Measurements from ENCODE around the gene HOXB6. TPM values are rescaled to one million over a fixed set of nuclear protein-coding genes. Genes with fewer than 3 reads are reported as not detected.

HOXB6 gene
- total RNA-seq, 2 experiments from 2014 or later, result not detected

DNA sequence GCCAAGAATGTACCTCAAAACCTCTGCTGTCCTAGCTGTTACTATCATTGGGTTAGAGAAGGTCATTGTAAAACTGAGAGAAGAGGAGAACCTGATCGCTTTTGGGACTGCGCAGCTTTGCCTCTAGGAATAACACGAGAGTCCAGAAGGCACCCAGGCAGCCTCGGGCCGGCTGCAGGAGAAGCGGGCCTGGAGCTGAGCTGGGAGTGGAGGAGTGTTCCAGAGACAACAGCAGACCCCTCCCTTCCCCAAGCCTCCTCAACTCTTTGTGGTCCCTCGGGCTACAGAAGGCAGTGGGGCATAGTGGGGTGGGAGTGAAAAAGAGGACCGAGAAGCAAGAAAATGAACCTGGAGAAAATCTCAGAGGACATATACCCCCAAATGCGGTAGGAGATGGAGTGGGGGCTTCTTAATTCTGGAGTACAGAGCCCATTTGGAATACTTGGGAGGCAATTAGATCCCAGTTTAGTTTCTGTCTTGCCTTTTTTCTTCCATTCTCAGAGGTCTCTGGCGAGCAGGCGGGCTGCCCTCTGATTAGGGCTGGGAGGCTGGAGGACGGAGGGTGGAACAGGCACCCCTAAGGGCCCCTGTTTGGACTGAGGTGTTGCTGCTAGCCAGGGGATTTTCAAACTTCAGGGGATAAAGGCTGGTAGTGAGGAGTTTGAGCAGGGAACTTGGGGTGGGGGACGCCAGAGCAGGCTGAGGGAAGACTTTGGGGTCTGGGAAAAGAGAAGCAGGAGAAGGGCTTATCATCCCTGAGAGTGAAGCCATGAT lies 46.5 kb downstream of the HOXB6 start:
- no peak for DNase-seq
- Mint-ChIP-seq H3K27ac (no peak overlapping the region), H3K36me3 (ENCODE audit: low read depth) (no peaks in the 10 kb centered on the region), H3K27me3 (peaks cover 1% of the 10 kb centered on the region), H3K4me3 (no peak overlapping the region), H3K9me3 (no peaks in the 10 kb centered on the region), H3K4me1 (ENCODE audit: low read depth) (peaks cover 7% of the 10 kb centered on the region)
- TF ChIP-seq, protein P1, sequence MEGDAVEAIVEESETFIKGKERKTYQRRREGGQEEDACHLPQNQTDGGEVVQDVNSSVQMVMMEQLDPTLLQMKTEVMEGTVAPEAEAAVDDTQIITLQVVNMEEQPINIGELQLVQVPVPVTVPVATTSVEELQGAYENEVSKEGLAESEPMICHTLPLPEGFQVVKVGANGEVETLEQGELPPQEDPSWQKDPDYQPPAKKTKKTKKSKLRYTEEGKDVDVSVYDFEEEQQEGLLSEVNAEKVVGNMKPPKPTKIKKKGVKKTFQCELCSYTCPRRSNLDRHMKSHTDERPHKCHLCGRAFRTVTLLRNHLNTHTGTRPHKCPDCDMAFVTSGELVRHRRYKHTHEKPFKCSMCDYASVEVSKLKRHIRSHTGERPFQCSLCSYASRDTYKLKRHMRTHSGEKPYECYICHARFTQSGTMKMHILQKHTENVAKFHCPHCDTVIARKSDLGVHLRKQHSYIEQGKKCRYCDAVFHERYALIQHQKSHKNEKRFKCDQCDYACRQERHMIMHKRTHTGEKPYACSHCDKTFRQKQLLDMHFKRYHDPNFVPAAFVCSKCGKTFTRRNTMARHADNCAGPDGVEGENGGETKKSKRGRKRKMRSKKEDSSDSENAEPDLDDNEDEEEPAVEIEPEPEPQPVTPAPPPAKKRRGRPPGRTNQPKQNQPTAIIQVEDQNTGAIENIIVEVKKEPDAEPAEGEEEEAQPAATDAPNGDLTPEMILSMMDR (IDR thresholded peaks at IDR 0.05), result no peak
- CTCF ChIA-PET, result interaction anchor here (1.5 kb wide), 1 partner anchor 65 kb away, joined by 6 read pairs; no protein-coding TSS in a partner anchor
- no peak for ATAC-seq
- POLR2A ChIA-PET, result no interaction called here
- intact Hi-C loops (cut with micrococcal nuclease), result no loop called here

GRCh38 chr17:48556576-48557401 lies 48.0 kb downstream of the HOXB6 start:
- no peaks in the 10 kb centered on the region for H3K9me3 Mint-ChIP-seq
- TF ChIP-seq, protein P1 (IDR thresholded peaks at IDR 0.05), result no peak
- ChIA-PET POLR2A (interaction anchor here (0.7 to 0.9 kb wide), 3 partner anchors 15 to 208 kb away, joined by 3 read pairs; partner anchors contain the start of gene HOXB4), CTCF (interaction anchor here (0.8 to 1.5 kb wide), 6 partner anchors 10 to 65 kb away, joined by 3 to 6 read pairs (median 3); no protein-coding TSS in a partner anchor)
- H3K27me3 Mint-ChIP-seq, result peaks cover 1% of the 10 kb centered on the region
- intact Hi-C loops (cut with micrococcal nuclease), result no loop called here
- no peak overlapping the region for H3K4me3 Mint-ChIP-seq
- DNase-seq (no peak), ATAC-seq (no peak)
- H3K27ac Mint-ChIP-seq, result no peak overlapping the region
- H3K36me3 Mint-ChIP-seq (ENCODE audit: low read depth), result no peaks in the 10 kb centered on the region
- H3K4me1 Mint-ChIP-seq (ENCODE audit: low read depth), result peaks cover 6% of the 10 kb centered on the region

DNA sequence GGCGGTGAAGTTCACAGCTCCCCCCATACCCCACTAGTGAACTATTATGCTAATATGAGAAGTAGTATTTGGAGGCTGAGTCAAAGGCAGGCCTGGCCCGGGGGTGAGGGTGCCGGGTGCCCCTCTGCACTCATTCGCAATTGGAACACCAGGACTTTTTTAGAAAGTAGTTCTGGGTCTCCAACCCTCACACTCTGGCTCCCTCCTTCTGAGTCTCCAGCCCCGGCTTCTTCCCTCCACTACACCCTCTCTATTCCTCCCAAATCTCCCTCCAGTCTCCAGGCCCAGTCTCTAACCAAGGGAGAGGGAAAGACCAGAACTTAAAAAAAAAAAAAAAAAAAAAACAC lies 48.6 kb downstream of the HOXB6 start:
- DNase-seq, result no peak
- ATAC-seq, result no peak
- intact Hi-C loops (cut with micrococcal nuclease), result no loop called here
- H3K36me3 Mint-ChIP-seq (ENCODE audit: low read depth), result no peaks in the 10 kb centered on the region
- ChIA-PET POLR2A (interaction anchor here (0.7 to 0.9 kb wide), 5 partner anchors 9 to 207 kb away, joined by 3 to 4 read pairs (median 3); partner anchors contain the start of gene HOXB4), CTCF (interaction anchor here (1.3 to 1.7 kb wide), 4 partner anchors 33 to 64 kb away, joined by 3 to 6 read pairs (median 4); partner anchors contain the start of gene HOXB5)
- no peak overlapping the region for H3K4me3 Mint-ChIP-seq
- no peak overlapping the region for H3K27ac Mint-ChIP-seq
- H3K9me3 Mint-ChIP-seq, result no peaks in the 10 kb centered on the region
- H3K4me1 Mint-ChIP-seq (ENCODE audit: low read depth), result peaks cover 4% of the 10 kb centered on the region
- peaks cover 1% of the 10 kb centered on the region for H3K27me3 Mint-ChIP-seq
- TF ChIP-seq, protein P1 (IDR thresholded peaks at IDR 0.05), result no peak

DNA sequence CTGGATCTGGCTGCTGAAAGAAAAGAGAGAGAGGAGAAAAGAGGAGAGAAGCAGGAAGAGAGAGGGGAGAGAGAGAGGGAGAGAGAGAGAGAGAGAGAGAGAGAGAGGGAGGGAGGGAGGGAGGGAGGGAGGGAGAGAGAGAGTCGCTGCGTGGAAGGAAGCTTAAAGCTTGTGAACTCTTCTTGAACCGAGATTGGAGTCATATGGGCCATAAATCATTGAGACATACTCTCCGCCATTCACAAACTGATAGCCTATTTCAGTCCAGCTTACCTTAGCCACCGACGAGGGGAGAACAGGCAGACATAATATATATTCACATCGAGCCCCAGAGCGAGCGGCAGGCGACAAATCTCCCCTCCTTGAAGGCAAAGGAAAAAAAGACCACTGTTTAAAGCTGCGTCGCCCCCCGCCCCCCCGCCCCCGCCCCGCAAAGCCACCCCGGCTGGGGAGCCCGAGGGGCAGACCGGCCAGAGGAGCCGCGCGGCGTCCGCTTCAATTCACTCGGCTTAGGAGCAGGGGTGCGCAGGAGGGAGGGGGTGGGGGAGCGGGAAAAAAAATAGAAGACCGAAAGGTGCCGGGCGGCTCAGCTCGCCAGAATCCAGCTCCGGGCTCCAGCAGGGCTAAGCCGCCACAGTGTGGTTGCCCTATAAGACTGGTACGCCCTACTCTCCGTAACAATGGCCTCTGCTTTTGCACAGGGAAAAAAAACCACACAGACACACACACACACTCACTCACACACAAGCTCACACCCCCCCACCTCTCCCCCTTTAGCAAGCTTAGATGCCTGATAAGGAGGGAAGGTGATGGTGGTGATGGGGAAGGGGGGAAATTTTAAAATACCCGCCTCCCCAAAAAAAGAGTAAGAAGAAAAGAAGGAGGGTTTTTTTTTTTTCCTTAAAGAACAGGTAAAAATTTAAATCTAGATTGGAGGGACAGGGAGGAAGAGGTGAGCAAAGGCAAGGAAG lies 49.2 kb downstream of the HOXB6 start:
- H3K4me1 Mint-ChIP-seq (ENCODE audit: low read depth), result peaks cover 4% of the 10 kb centered on the region
- H3K27ac Mint-ChIP-seq, result no peak overlapping the region
- H3K9me3 Mint-ChIP-seq, result no peaks in the 10 kb centered on the region
- DNase-seq (peak; percentile 28), ATAC-seq (peak; percentile 79)
- peak overlapping the region; percentile 59 for H3K4me3 Mint-ChIP-seq
- intact Hi-C loops (cut with micrococcal nuclease), result no loop called here
- TF ChIP-seq, protein P1 (IDR thresholded peaks at IDR 0.05), result no peak
- H3K27me3 Mint-ChIP-seq, result peaks cover 1% of the 10 kb centered on the region
- CTCF ChIA-PET, result interaction anchor here (0.7 to 1.7 kb wide), 5 partner anchors 27 to 64 kb away, joined by 3 to 6 read pairs (median 3); partner anchors contain the start of gene HOXB5
- H3K36me3 Mint-ChIP-seq (ENCODE audit: low read depth), result no peaks in the 10 kb centered on the region
- POLR2A ChIA-PET, result interaction anchor here (0.6 to 1.4 kb wide), 5 partner anchors 8 to 124 kb away, joined by 3 to 4 read pairs (median 3); no protein-coding TSS in a partner anchor

Data from activated CD8-positive, alpha-beta T cell treated with anti-CD3 and anti-CD28 coated beads for 36 hours (primary cell).